ENCODE data around the gene TMPRSS5.
"Not testable (repeated sequence)": the region's sequence is repeated elsewhere in the genome, so short reads cannot be mapped to it uniquely, and the experiment has no call there.

The TMPRSS5 gene

GRCh38 chr11:113697756-113698407 is 8.2 kb downstream of the TMPRSS5 start:
- DNase-seq (ENCODE audit: low read depth in 2 of 2), result no peak

- DNase-seq (ENCODE audit: low read depth in 2 of 2), result no peak
Measured at GRCh38 chr11:113697111-113697510, 9.0 kb downstream of the TMPRSS5 start.

DNA sequence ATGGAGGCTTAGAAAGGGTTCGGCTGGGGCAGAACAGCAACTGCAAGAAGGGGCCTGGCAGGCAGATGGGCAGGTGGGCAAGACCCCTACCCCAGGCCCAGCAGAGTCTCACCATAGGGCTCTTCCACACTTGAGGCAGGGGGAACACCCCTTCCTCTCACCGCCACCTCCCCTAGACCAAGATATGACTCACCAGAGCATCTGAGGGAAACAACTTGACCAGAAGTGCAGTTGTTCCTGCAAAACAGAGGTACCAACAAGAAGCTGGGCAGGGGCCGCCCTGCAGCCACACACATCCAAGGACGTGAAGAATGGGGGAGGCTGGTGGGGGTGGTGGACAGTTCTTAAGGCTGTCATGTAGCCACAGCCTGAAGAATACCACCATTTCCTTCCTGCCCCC is 10.9 kb downstream of the TMPRSS5 start:
- DNase-seq (ENCODE audit: low read depth in 2 of 2), result no peak

DNA sequence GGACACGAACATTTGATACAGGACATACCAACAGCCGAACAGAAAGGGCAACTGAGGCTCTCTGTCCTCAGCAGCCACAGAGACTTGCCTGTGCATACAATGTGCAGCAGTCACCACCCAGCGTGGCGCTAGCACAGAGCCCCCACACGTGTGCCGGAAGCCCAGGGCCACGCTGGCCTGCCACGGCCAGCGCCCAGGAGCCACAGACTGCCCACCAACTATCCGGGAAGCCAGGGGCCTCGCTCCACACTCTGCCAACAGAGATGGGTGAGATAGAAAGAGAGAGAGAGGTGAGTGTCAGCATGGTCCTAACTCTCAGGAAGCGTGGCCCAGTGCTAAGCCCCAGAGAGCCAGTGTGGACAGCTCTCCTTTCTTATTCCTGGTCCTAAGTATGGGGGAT is 11.7 kb downstream of the TMPRSS5 start:
- no peak for DNase-seq (ENCODE audit: low read depth in 2 of 2)

DNA sequence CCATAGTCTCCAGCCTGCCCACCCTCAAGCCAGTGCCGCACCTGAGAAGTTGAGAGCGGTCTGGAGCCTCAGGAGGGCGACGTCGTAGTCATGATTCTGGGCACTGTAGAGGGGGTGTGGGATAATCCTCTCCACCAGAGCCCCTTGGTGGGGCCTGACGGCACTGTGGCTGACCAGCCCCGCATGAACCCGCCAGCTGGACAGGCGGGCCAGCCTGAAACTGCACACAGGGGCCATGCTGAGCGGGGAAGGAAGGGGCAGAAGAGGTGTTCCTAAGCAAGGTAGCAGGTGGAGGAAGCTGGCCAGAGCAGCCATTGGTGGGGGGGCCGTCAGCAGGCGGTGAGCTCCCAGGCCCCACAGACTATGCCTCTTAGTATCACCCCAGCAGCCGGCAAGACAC is 13.1 kb downstream of the TMPRSS5 start:
- DNase-seq (ENCODE audit: low read depth in 2 of 2), result no peak

DNA sequence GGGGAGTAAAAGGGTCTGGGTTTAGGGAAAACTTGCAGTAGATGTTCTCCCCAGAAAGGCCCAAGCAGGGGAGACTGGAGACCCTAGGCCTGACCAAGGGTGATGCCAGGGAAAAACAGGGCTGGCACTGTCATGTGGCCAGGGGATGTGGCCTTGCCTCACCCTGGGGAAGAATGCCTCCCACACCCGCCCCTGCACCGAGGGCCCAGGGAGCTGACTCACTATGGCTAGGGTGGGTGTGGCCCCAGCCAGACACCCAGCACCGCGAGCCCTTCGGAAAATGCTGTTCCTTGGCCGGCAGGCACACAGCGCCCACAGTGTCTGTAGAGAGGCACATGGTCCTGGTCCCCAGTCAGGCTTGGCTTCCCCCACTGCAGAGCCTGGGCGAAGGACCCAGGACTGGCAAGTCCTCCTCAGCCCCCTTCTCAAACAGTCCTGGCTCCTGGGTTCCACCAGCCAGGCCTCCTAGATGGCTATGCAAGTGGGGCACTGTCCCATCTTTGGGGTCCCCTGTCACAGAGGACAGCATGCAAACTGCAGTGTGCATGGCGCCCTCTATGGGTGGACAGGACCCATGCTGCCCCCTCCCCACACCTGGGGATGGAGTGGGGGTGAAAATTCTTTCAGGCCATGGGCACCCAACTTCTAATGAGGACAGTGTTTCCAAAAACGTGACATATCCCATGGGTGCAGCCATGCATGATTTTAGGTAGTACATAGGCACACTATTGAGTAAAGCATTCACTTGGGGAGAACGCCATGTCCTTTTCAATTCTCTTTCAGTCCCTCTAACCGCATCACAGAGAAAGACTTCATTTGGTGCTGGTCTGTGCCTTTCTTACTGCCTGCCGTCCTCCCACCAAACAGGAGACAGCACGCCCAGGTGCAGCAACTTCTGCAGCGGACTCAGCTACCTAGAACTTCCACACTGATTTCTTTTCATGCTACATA is 15.2 kb downstream of the TMPRSS5 start:
- DNase-seq (ENCODE audit: low read depth in 2 of 2), result no peak

- DNase-seq (ENCODE audit: low read depth in 2 of 2), result no peak
Measured at GRCh38 chr11:113689768-113690618, 16.1 kb downstream of the TMPRSS5 start.

DNA sequence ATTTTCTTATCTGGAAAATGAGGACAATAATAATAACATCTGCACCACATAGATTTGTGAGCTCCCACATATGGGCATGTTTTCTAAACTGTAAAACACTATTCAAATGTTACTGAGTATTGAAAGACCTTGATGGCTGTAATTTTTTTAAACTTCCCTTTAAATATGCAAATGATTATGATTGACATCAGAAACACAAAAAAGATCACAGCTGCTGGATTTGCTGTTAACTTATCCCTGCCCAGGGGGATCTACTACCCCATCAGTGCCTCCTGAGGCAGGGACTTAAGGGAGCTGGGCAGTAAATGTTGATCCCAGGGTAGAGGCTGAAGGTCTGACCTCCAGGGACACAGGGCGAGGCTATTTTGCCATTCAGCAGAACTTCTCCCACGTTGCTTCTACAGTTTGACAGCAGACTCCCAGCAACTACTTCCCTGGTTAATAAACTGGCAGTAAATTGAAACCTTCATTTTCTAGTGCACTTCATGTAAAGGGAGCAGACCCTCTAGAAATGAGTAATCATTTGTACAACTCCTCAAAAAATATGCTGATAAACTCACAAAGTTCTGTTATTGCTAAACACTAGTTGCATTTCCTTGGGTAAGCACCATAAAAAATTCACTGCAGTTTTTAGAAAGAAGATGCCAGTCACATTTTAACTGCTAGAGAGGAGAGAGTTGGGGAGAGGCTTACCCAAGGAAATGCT is 20.3 kb downstream of the TMPRSS5 start:
- DNase-seq (ENCODE audit: low read depth in 2 of 2), result no peak

DNA sequence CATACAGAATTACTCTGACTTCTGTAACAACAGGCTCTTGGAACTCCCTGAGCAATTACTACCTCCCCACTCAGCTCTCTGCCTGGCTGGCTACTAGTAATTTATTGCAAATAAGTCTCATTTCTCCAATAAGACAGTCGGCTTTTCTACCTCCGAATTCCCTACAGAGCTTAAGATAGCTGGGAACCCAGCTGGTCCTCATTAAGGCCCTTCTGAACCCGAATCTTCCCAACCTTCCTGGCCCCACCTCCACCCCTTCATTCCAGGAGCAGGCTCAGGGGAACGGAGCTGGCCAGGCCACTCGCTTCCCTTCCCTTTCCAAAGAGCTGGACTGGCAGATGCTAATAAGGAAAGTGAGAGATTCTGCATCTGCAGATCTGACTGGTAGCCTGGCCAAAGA is 21.6 kb downstream of the TMPRSS5 start:
- DNase-seq (ENCODE audit: low read depth in 2 of 2), result no peak

GRCh38 chr11:113683481-113684046 is 22.5 kb downstream of the TMPRSS5 start:
- no peak for DNase-seq (ENCODE audit: low read depth in 2 of 2)

GRCh38 chr11:113681711-113682413 is 24.2 kb downstream of the TMPRSS5 start:
- DNase-seq (ENCODE audit: low read depth in 2 of 2), result no peak

DNA sequence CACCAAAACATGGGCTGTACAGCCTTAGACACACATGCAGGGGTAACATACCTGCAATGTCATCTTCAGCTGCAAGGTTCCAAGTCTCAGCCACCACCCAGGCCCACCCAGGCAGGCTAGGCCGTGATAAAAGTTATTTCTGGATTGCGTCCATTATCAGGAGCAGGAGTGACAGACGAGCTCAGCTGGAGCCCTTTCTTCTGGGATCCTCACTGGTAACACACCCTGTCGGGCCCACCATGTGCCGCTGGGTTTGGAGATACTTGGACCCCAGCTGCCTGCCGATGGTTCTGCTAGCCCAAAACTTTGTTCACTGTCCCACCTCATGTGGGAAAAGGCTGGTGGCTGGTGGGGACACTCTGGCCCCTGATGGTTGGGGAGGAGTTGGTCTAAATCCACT is 24.8 kb downstream of the TMPRSS5 start:
- DNase-seq (ENCODE audit: low read depth in 2 of 2), result no peak

- no peak for DNase-seq (ENCODE audit: low read depth in 2 of 2)
Measured at GRCh38 chr11:113677685-113678084, 28.4 kb downstream of the TMPRSS5 start.

DNA sequence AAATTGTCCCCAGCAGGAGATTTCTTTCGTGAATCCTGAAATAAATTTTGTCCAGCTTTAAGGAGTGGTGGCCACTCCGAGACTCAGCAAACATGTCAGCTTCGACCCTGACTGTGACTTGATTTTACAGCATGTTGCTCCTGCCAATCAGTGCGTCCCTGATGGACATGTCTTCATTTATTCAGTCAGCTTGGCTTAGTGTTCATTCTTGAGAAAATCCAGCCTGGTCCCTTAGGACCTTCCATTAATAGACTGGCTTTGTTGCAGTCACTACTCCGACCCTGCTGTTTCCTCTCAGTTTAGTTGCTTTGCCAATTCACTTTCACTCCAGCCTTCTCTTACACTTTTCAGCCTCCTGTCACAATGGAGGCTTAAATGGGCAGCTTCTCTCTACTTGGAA is 30.5 kb downstream of the TMPRSS5 start:
- DNase-seq (ENCODE audit: low read depth in 2 of 2), result no peak

- DNase-seq (ENCODE audit: low read depth in 2 of 2), result no peak
Measured at GRCh38 chr11:113675003-113675561, 31.0 kb downstream of the TMPRSS5 start.

- no peak for DNase-seq (ENCODE audit: low read depth in 2 of 2)
Measured at GRCh38 chr11:113674397-113674685, 31.8 kb downstream of the TMPRSS5 start.

DNA sequence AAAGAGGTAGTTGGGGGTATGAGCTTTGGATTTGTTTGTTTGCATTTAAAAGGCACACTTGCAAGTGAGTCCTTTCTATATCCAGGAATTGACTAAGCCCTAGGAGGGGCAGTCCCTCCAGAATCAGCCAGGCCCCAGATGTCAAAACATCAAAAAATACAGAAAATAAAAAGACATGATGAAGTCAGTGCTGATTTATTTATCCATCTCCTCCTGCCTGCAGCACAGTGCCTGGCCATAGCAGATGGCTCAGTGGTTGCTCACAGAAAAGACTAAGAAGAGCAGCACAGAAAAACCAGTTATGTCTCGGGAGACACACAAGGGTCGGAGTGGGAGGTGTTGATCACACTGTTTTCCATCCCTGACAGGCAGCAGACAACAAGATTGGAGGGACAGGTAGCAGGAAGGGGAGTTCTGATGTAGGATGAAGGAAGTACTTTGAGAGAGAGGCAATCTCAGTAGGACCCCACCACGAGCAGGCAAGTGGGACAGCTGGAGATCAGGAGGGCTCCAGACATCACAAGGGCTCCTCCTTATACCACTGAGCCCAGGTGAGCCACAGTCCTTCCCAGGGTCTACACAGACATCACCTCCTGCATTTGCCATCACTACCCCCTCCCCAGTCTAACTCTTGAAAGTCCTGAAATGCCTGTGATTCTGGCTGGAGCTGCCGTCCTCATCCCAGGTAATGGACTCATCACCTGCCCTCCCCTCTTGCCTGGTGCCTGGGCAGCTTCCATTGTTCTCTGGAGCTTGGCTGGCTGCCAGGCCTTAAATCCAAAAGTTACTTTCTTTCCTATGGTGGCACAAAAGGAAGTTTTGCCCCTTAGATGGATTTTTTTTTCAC is 32.3 kb downstream of the TMPRSS5 start:
- no peak for DNase-seq (ENCODE audit: low read depth in 2 of 2)

- not testable (repeated sequence) for DNase-seq (ENCODE audit: low read depth in 2 of 2)
Measured at GRCh38 chr11:113671914-113672313, 34.2 kb downstream of the TMPRSS5 start.

DNA sequence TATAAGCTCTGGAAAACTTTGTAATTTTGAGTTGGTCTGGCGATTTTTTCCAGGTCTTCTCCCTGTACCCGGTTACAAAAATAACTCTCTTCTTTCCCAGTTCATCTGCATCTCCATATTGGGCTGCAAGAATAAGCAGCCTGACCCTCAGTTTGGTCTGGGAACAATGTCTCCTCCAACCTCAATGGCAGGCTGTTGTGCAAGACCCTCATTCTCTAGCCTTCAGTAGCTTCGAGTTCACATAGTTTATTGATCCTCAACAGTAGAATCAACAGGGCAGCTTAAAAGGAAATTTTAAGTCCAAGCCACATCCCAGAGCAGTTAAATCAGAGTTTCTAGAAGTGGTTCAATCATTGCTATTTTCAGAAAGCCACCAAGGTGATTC is 35.3 kb downstream of the TMPRSS5 start:
- DNase-seq (ENCODE audit: low read depth in 2 of 2), result no peak
